HepG2 (cell line): ENCODE results near the gene CREB1. TPM values are rescaled to one million over a fixed set of nuclear protein-coding genes. Genes with fewer than 3 reads are reported as not detected.
A peak's percentile ranks its signal among the peaks of the same experiment; 100 is the strongest.

Experiments used
- FOXK1 ChIP-seq: sonication (generic); formaldehyde crosslinking; IDR thresholded peaks from 2 replicates; pipeline ENCODE4 v1.4.0; 2020; ENCODE audit warnings: low read depth, missing genetic modification reagents, borderline replicate concordance
- GPN1 ChIP-seq: sonication (generic); formaldehyde crosslinking; IDR thresholded peaks from 2 replicates; pipeline ENCODE4 v1.5.1; 2020; ENCODE audit warnings: missing genetic modification reagents, borderline replicate concordance
- HBP1 ChIP-seq: IDR thresholded peaks from 2 replicates; pipeline ENCODE4 v1.6.1; 2016; ENCODE audit warnings: low read depth, control low read depth
- HDAC1 ChIP-seq: sonication (generic); formaldehyde crosslinking; IDR thresholded peaks from 2 replicates; pipeline ENCODE4 v1.5.1; 2020; ENCODE audit warnings: mild to moderate bottlenecking, missing genetic modification reagents
- KLF16 ChIP-seq, 2 experiments: sonication (generic) in 1 of 2; formaldehyde crosslinking in 1 of 2; IDR thresholded peaks; 2 replicates each; pipeline versions ENCODE4 v1.6.1 to v1.8.0; 2016 to 2023; ENCODE audit warnings: missing genetic modification reagents in 2 of 2, missing compliant biosample characterization in 1 of 2
- MAFG ChIP-seq: sonication (generic); formaldehyde crosslinking; IDR thresholded peaks from 2 replicates; pipeline ENCODE4 v1.5.1; 2020; ENCODE audit warnings: mild to moderate bottlenecking, missing genetic modification reagents
- MAX ChIP-seq: IDR thresholded peaks from 2 replicates; pipeline ENCODE4 v1.6.1; 2012; ENCODE audit warnings: inconsistent platforms
- MTA3 ChIP-seq: sonication (generic); formaldehyde crosslinking; IDR thresholded peaks from 2 replicates; pipeline ENCODE4 v1.4.0; 2020; ENCODE audit warnings: missing genetic modification reagents
- NFAT5 ChIP-seq: sonication (generic); formaldehyde crosslinking; IDR thresholded peaks from 2 replicates; pipeline ENCODE4 v1.4.0; 2020; ENCODE audit warnings: missing genetic modification reagents
- NFRKB ChIP-seq: fragments of 450-650 bp; IDR thresholded peaks from 2 replicates; pipeline ENCODE4 v1.6.1; 2017
- TFDP2 ChIP-seq: sonication (generic); formaldehyde crosslinking; IDR thresholded peaks from 2 replicates; pipeline ENCODE4 v1.4.0; 2020; ENCODE audit warnings: missing genetic modification reagents
- ZNF17 ChIP-seq: sonication (generic); formaldehyde crosslinking; IDR thresholded peaks from 2 replicates; pipeline ENCODE4 v1.5.0; 2020; ENCODE audit warnings: mild to moderate bottlenecking, missing genetic modification reagents
- ZNF234 ChIP-seq: sonication (generic); formaldehyde crosslinking; conservative IDR thresholded peaks from 2 replicates; pipeline ENCODE4 v1.5.1; 2020; ENCODE audit warnings: mild to moderate bottlenecking, missing genetic modification reagents
- ZNF333 ChIP-seq: sonication (generic); formaldehyde crosslinking; IDR thresholded peaks from 2 replicates; pipeline ENCODE4 v1.4.0; 2020; ENCODE audit warnings: mild to moderate bottlenecking, missing genetic modification reagents, borderline replicate concordance
- ZNF549 ChIP-seq: sonication (generic); formaldehyde crosslinking; IDR thresholded peaks from 2 replicates; pipeline ENCODE4 v1.5.0; 2020; ENCODE audit warnings: missing genetic modification reagents
- ZXDC ChIP-seq: sonication (generic); formaldehyde crosslinking; IDR thresholded peaks from 2 replicates; pipeline ENCODE4 v1.5.0; 2020; ENCODE audit warnings: mild to moderate bottlenecking, missing genetic modification reagents
- polyA plus RNA-seq, 8 experiments: library from polyadenylated mRNA; depleted of rRNA in 3 of 8; stranded (reverse) in 7 of 8; unstranded in 1 of 8; fragments of >200 nt; fragmentation: Illumina TruSeq in 4 of 8; extraction: Trizol in 4 of 8; gene quantifications; 2 replicates each; pipeline versions ENCODE4 v1.2.1 to v1.2.3, GENCODE V29; 2011 to 2016; ENCODE audit warnings: low read depth in 4 of 8, missing spikeins in 1 of 8, mixed read lengths in 1 of 8; ENCODE audit not compliant: insufficient read depth in 1 of 8
- total RNA-seq, 5 experiments: library from RNA; depleted of rRNA; stranded (reverse); fragments of >200 nt; fragmentation: Illumina TruSeq; extraction: Trizol; gene quantifications; 2 replicates each; pipeline ENCODE4 v1.2.3, GENCODE V29; 2016; ENCODE audit warnings: low read depth in 1 of 5
- TF ChIP-seq, protein P1 (sequence below): IDR thresholded peaks from 2 replicates; pipeline ENCODE4 v1.6.1; 2016
- TF ChIP-seq, protein P2 (sequence below): sonication (generic); formaldehyde crosslinking; IDR thresholded peaks from 2 replicates; pipeline ENCODE4 v1.4.0; 2020; ENCODE audit warnings: mild to moderate bottlenecking, missing genetic modification reagents

The CREB1 gene
- total and polyA plus RNA-seq, 2 of the 13 experiments (the other 11 are each of a cell fraction or from before 2014, with no cell fraction given): 51.8 to 51.9 TPM

DNA sequence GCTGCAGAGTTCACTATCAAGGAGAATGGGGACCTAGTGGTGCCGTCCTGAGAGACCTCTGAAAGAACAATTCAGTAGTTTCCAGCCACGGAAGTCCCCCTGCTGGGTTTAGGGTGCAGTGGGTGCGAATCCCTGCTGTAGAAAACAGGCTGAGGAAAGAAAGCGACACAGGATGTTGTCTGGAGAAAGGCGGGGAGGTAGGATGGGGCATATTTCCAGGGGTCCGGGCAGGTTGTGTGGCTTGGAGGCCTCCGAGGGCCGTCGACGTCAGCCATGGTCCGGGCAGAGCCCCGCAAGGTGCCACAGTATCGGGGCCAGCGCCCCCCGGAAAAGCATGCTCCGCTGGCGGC is 807 bp upstream of the CREB1 start (continued):
- TF ChIP-seq, protein P1, sequence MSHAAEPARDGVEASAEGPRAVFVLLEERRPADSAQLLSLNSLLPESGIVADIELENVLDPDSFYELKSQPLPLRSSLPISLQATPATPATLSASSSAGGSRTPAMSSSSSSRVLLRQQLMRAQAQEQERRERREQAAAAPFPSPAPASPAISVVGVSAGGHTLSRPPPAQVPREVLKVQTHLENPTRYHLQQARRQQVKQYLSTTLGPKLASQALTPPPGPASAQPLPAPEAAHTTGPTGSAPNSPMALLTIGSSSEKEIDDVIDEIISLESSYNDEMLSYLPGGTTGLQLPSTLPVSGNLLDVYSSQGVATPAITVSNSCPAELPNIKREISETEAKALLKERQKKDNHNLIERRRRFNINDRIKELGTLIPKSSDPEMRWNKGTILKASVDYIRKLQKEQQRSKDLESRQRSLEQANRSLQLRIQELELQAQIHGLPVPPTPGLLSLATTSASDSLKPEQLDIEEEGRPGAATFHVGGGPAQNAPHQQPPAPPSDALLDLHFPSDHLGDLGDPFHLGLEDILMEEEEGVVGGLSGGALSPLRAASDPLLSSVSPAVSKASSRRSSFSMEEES (CRISPR knock-in tag): no peak
- TF ChIP-seq GPN1 (CRISPR knock-in tag) (no peak), MTA3 (no peak), NFRKB (no peak), MAFG (peak; percentile 58; the same call in 1 of the 2 replicates), HBP1 (CRISPR knock-in tag) (no peak), ZNF333 (CRISPR knock-in tag) (no peak), HDAC1 (no peak), FOXK1 (CRISPR knock-in tag) (no peak), ZNF17 (CRISPR knock-in tag) (0 out of 2 replicates have a peak, but pooled peaks have one; percentile 10), NFAT5 (peak; percentile 62; the same call in 1 of the 2 replicates), TFDP2 (CRISPR knock-in tag) (no peak), KLF16 (CRISPR knock-in tag; IDR thresholded peaks at IDR 0.05) (0 out of 4 replicates have a peak, but pooled peaks of 1 of the 2 experiments have one; percentile 10), ZXDC (CRISPR knock-in tag) (no peak), MAX (peak; percentile 61), ZNF234 (CRISPR knock-in tag) (peak; percentile 76), ZNF549 (CRISPR knock-in tag) (0 out of 2 replicates have a peak, but pooled peaks have one; percentile 12)
- TF ChIP-seq, protein P2, sequence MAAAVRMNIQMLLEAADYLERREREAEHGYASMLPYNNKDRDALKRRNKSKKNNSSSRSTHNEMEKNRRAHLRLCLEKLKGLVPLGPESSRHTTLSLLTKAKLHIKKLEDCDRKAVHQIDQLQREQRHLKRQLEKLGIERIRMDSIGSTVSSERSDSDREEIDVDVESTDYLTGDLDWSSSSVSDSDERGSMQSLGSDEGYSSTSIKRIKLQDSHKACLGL: no peak
